ENCODE results near the gene PTPRB. TPM values are rescaled to one million over a fixed set of nuclear protein-coding genes. Genes with fewer than 3 reads are reported as not detected.

PTPRB gene
- polyA plus RNA-seq, 3 donors = 17.6 to 18.6 (median 17.9) TPM

GRCh38 chr12:70646850-70647249 is 9.6 kb upstream of the PTPRB start:
- DNase-seq (ENCODE audit: extremely low read depth in 1 of 11, low read depth in 9 of 11, low spot score in 4 of 11) = no peak

- DNase-seq (ENCODE audit: extremely low read depth in 1 of 11, low read depth in 9 of 11, low spot score in 4 of 11) = peak in 4 of 11 donors; percentile 11 to 35 (median 27)
These were observed 8.5 kb upstream of the PTPRB start for GRCh38 chr12:70645494-70646317.

- no peak for DNase-seq (ENCODE audit: extremely low read depth in 1 of 11, low read depth in 9 of 11, low spot score in 4 of 11)
These were observed 7.6 kb upstream of the PTPRB start for GRCh38 chr12:70644861-70645260.

DNA sequence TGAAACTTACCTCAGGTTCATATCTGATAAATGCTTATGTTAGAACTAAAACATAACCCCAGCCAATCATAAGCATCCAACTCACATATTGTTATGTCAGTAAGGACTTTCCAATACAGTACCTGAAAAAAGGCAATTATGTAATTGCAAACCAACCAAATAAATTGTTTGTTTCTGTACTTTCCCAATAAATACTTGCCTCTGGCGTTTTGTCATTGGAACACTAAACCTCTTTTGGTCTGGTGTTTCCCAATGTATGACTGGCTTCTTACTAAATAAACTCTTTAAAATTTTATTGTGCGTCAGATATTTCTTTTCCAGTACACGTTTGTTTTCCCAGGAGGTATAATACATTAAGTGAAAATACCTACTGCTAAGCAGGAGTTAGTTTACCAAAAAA is 6.7 kb upstream of the PTPRB start:
- no peak for DNase-seq (ENCODE audit: extremely low read depth in 1 of 11, low read depth in 9 of 11, low spot score in 4 of 11)

DNA sequence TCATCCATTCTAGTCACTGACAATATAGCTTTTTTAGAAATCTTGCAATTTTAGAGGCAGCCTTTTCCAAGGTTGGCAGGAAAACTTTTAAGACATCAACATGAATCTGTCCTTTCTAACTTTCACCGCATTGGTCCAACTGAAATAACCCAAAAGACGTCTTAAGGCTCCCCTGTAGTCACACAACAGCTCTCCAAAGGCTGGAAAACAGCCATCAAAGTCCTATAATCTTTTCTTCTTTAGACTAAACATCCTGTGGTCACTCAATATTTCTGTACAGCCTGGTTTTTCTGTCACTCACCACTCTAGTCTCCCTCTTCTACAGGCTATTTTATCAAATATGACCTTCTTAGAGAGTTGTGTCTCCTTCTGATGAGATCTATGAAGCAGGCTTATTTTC is 4.5 kb upstream of the PTPRB start:
- DNase-seq (ENCODE audit: extremely low read depth in 1 of 11, low read depth in 9 of 11, low spot score in 4 of 11) = no peak

GRCh38 chr12:70640901-70641300 is 3.7 kb upstream of the PTPRB start:
- no peak for DNase-seq (ENCODE audit: extremely low read depth in 1 of 11, low read depth in 9 of 11, low spot score in 4 of 11)

- DNase-seq (ENCODE audit: extremely low read depth in 1 of 11, low read depth in 9 of 11, low spot score in 4 of 11) = no peak
These were observed 2.3 kb upstream of the PTPRB start for GRCh38 chr12:70639535-70639934.

DNA sequence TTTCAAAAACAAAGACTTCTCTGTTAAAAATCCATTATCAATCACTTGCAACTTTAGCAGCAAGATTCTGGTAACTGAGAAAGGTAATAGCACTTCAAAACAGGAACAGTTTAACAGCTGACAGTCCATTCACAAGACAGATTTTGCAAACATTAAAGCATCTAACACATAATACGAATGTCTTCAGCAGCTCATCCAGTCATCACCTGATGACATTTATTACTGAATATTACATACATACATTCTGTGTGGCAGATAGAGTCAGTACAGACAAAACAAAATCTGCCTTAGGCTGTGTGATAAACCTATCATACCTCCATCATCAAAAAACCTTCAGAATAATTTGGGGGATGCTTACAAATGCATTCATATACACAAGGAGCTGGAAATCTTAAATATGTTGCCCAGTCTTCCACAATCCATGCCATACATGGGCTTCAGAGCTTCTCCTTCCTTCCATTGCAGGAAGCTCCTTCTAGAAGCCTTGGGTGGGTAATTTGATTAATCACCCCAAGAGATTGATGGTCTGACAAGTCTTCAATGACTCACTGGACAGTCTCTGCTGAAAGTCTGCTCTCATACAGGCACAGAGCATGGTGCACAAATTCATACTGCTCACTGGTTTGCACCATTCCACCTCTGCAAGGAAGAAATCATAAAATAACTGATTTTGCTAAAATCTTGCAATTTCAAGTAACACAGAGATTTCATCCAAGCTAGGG is 1.6 kb upstream of the PTPRB start:
- no peak for DNase-seq (ENCODE audit: extremely low read depth in 1 of 11, low read depth in 9 of 11, low spot score in 4 of 11)

GRCh38 chr12:70635755-70636154 is 1.5 kb downstream of the PTPRB start:
- no peak for DNase-seq (ENCODE audit: extremely low read depth in 1 of 11, low read depth in 9 of 11, low spot score in 4 of 11)

DNA sequence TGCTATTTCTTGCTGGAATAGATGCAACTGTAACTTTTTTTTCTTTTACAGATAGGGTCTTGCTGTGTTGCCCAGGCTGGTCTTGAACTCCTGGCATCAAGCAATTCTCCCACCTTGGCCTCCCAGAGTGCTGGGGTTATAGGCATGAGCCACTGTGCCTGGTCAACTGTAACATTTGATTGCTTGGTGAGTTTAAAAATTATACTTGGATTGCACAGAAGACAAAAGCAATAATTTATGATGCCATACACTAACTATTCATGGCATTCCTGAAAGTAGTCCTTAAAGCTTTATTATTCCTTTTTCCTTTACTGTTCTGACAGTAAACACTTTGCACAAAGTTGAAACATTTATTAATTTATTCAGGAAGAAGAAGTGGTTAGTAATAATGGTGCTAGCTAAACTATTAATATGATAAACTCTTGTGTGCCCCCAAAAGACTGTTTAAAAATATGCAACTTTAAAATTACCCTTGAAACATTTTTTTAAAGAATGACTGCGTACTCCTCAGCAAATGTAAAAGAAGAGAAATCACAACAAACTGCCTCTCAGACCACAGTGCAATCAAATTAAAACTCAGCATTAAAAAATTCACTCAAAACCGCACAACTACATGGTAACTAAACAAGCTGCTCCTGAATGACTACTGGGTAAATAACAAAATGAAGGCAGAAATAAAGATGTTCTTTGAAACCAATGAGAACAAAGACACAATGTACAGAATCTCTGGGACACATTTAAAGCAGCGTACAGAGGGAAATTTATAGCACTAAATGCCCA is 8.3 kb downstream of the PTPRB start:
- no peak for DNase-seq (ENCODE audit: extremely low read depth in 1 of 11, low read depth in 9 of 11, low spot score in 4 of 11)

DNA sequence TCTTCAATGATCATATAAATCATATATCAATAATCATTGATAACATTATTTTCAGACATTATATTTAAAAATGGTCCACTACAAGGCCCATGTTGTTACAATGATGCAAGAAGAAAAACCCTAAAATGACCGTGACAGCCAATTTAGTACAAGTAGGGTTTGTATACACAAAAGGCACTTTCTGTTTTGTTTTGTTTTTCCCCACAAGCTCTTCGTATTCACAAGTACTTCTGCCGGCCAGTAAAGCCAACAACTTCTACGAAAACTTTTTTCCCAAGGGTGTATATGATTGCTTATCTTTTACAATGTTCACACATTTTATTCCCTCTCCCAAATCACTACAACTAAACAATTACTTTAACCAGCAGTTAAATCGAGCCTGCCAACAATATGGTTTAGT is 9.6 kb downstream of the PTPRB start:
- no peak for DNase-seq (ENCODE audit: extremely low read depth in 1 of 11, low read depth in 9 of 11, low spot score in 4 of 11)

DNA sequence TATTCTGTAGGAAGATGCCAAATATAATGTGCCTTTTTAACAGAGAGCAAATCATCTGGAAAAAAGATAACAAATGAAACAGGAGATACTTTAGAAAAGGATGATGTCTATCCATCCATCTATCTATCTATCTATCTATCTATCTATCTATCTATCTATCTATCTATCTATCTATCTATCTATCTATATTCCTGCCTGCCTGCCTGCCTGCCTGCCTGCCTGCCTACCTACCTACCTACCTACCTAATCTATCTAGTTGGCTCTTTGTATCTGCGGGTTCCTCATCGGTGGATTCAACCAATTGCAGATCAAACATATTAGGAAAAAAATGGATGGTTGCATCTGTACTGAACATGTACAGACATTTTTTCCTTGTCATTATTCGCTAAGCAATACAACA is 11.0 kb downstream of the PTPRB start:
- DNase-seq (ENCODE audit: extremely low read depth in 1 of 11, low read depth in 9 of 11, low spot score in 4 of 11) = no peak

- DNase-seq (ENCODE audit: extremely low read depth in 1 of 11, low read depth in 9 of 11, low spot score in 4 of 11) = no peak
These were observed 17.6 kb downstream of the PTPRB start for GRCh38 chr12:70619471-70620152.

DNA sequence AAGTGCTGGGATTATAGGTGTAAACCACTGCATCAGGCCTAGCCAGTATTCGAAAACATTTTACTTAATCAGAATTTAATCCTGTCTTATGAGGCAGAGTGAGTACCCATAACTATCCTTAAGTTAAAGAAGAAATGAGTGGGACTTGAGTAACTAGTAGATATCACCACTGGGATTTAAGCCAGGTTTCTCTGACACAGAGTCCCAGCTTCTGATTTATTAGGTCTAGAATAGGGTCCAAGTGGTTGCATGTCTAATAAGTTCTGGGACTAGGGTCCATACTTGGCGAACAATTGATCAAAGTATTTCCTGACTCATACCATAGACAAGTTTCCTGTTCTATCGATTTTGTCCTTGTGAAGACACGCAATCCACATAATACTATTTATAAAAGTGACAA is 18.9 kb downstream of the PTPRB start:
- DNase-seq (ENCODE audit: extremely low read depth in 1 of 11, low read depth in 9 of 11, low spot score in 4 of 11) = no peak

- DNase-seq (ENCODE audit: extremely low read depth in 1 of 11, low read depth in 9 of 11, low spot score in 4 of 11) = no peak
These were observed 19.8 kb downstream of the PTPRB start for GRCh38 chr12:70617450-70617849.

GRCh38 chr12:70615174-70615866 is 21.9 kb downstream of the PTPRB start:
- no peak for DNase-seq (ENCODE audit: extremely low read depth in 1 of 11, low read depth in 9 of 11, low spot score in 4 of 11)

GRCh38 chr12:70609739-70610491 is 27.3 kb downstream of the PTPRB start:
- DNase-seq (ENCODE audit: extremely low read depth in 1 of 11, low read depth in 9 of 11, low spot score in 4 of 11) = peak in 6 of 11 donors; percentile 13 to 25 (median 20)

DNA sequence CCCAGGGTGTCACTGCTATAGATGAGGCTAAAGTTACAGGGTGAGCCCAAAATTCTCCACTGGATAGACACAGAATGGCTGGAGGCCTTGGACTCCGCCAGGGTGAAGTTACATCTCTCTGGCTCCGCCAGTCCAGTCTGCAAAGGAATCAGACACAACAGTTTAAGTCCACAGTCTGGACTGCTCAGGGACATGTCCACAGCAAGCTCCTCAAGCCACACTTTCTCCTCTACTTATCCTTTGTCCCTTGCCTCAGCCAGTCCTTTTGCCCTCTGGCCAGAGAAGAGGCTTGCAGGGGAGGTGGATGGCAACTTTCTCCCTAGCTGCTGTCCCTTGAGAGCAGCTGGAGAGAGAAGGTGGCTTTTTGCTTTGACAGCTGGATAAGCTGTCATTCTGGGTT is 28.0 kb downstream of the PTPRB start:
- no peak for DNase-seq (ENCODE audit: extremely low read depth in 1 of 11, low read depth in 9 of 11, low spot score in 4 of 11)
